ENCODE measurements around the gene INPPL1.

Gene INPPL1

DNA sequence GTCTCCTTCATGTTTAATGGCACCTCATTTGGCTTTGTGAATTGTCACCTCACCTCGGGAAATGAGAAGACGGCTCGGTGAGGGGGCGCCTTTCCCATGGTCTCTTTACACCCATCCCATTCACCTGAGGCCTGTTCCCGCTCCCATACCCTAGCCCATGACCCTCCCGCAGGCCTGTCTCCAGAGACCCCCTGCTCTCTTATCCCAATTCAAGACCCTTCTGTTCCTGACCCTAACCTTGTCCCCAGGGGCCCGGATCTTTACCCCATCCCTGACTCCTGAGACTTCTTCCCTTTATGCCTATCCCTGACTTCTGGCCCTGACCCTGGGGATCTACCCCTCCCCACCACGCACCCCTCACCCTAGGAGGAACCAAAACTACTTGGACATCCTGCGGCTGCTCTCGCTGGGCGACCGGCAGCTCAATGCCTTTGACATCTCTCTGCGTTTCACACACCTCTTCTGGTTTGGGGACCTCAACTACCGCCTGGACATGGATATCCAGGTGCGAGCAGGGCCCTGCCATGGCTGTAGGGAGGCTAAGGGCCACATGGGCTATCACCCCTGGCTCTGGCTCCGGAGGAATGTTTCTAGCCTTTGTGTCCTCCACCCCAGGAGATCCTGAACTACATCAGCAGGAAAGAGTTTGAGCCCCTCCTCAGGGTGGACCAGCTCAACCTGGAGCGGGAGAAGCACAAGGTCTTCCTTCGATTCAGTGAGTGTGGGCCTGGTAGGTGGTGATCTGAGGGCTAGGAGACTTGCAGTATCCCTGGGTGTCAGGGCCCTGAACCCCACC is 7.9 kb downstream of the INPPL1 start:
- peak; percentile 15 for DNase-seq

DNA sequence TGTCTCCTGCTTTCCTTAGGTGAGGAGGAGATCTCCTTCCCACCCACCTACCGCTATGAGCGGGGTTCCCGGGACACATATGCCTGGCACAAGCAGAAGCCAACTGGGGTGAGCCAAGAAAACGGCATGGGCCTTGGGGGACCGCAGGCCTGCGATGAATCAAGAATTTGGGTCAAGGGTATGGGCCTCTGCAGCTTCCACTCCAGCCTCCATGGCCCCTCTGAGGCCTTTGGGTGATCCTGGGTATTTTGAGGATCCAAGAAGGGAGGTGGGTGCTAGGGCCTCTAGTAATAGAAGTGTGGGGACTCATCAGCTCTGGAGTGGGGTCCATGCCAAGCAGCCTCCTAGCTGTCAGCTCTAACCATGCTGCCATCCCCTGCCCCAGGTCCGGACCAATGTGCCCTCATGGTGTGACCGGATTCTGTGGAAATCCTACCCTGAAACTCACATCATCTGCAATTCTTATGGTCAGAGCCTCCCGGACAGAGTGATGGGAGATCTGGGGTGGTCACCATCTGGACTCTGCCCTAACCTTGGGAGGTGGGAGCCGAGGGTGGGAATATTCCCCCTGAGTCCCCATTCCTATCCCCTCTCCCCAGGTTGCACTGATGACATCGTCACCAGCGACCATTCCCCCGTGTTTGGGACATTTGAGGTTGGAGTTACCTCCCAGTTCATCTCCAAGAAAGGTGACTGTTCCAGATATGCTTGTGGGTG is 8.6 kb downstream of the INPPL1 start:
- DNase-seq = no peak

DNA sequence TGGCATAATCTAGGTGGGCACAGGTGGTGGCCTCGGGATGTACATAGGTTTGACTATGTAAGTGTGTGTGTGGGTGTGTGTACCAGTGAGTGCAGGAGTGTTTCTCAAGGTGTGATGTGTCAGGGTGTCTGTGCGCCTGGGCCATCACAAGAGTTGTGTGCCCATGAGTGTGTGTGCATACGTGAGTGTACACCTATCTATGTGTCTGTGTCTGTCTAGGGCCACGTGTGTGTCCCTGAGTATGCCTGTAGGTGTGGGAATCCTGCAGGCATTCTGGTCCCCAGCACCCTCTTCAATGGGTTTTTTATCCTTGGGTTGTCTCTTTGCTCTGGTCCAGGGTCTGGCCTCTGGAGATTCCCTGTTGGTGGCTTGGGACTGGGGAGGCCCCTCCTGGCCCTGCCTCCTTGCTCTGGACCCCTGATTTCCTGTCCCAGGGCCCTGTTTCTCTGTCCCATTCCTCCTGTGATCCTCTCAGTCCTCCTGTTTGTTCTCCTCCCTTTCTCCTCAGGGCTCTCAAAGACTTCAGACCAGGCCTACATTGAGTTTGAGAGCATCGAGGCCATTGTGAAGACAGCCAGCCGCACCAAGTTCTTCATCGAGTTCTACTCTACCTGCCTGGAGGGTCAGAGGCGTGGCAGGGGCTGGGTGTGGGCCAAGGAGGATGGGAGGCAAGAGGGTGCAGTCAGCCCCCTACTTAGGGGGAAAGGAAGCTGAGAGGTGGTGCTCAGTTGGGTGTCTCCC is 9.4 kb downstream of the INPPL1 start:
- DNase-seq = peak; percentile 21

DNA sequence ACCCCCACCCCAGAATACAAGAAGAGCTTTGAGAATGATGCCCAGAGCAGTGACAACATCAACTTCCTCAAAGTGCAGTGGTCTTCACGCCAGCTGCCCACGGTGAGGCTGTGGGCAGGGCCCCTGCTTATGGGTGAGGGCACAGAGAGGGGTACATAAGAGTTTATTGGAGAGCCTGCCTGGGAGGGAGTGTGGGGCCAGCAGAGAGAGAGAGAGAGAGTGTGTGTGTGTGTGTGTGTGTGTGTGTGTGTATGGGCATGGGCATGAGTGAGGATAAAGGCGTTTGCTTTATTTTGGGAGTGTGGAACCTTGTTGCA is 9.9 kb downstream of the INPPL1 start:
- no peak for DNase-seq

DNA sequence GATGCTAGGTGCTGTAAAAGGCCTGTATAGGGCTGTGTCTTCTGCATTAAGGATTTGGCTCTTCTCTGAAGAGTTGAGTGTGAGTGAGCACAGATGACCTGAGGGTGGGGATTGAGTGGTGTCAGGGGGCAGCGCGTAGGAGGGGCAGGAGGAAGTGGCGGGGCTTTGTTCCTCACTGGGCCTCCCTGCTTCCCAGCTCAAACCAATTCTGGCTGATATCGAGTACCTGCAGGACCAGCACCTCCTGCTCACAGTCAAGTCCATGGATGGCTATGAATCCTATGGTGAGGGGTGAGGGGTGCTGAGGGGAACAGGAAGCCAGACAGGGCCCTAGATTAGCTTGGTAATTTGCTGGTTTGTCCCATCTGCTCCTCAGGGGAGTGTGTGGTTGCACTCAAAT is 10.4 kb downstream of the INPPL1 start:
- no peak for DNase-seq

DNA sequence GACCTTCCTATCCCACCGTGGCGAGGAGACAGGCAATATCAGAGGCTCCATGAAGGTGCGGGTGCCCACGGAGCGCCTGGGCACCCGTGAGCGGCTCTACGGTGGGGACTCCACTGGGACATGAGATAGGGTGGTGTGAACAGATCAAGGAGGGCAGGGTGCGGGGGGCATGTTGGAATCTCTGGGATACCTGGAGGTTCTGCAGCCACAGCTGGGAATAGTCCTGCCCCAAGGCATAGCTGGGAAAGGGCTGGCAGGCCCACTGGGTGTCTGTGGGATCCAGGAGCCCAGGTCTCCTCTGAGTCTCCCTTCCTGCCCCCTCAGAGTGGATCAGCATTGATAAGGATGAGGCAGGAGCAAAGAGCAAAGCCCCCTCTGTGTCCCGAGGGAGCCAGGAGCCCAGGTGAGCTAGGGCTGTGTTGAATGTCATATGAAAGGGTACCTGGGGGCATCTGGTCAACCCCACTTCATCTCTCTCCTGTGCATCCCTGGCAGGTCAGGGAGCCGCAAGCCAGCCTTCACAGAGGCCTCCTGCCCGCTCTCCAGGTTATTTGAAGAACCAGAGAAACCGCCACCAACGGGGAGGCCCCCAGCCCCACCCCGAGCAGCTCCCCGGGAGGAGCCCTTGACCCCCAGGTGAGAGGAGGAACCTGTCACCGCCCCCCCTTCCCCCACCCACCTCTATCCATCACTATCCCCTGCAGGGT is 10.9 kb downstream of the INPPL1 start:
- DNase-seq = no peak

DNA sequence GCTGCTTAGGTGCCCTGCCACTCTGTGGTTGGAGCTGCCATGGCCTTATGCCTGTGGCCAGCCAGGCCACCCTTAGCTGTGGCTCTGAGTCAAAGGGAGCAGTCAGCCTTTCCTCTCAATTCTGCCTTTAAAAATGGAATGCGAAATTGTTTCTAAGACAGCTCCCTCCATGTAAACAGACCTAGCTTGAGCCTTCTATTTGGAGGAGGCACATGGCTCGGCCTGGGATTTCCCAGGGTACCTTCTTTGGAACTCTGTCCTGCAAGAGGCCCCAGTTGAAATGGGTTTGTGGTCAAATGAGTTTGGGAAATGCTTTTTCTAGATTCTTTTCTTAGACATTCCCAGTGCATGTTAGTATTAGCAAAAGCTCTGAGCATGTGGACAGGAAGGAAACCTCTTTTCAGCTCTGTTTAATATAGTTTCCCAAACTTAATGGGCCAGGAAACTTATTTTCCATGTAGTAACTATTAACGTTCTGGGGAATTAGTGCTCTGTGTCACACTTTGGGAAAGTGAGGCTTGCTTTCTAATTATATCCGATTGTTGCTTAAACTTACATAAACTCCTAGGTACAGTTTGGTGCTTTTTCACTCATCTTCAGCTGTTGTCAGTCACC is 11.6 kb downstream of the INPPL1 start:
- DNase-seq = no peak

DNA sequence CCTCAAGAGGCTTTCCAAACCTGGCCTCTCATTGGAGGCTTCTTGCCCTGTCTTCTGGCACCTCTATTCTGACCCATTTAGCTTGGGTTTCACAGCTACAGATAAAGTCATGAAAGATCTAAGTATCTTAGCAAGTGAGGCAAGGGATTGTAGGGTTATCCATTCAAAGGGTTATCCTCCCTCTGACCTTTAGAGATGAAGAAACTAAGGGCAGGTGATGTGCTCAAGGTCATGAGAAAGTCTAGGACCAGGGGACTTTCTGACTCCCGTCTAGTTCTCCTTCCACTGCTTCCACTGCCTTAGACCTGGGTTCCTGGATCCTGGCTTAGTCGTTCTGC is 12.2 kb downstream of the INPPL1 start:
- DNase-seq = no peak

DNA sequence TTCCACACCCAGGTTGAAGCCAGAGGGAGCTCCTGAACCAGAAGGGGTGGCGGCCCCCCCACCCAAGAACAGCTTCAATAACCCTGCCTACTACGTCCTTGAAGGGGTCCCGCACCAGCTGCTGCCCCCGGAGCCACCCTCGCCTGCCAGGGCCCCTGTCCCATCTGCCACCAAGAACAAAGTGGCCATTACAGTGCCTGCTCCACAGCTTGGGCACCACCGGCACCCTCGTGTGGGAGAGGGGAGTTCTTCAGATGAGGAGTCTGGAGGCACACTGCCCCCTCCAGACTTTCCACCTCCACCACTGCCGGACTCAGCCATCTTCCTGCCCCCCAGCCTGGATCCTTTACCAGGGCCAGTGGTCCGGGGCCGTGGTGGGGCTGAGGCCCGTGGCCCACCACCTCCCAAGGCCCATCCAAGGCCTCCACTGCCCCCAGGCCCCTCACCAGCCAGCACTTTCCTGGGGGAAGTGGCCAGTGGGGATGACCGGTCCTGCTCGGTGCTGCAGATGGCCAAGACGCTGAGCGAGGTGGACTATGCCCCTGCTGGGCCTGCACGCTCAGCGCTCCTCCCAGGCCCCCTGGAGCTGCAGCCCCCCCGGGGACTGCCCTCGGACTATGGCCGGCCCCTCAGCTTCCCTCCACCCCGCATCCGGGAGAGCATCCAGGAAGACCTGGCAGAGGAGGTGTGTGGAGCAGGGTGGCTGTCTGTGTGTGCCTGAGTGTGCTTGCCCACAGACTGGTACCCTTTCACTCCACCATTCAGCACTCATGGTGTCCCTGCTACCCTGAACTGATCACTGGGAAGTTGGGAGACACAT is 12.8 kb downstream of the INPPL1 start:
- peak; percentile 26 for DNase-seq

DNA sequence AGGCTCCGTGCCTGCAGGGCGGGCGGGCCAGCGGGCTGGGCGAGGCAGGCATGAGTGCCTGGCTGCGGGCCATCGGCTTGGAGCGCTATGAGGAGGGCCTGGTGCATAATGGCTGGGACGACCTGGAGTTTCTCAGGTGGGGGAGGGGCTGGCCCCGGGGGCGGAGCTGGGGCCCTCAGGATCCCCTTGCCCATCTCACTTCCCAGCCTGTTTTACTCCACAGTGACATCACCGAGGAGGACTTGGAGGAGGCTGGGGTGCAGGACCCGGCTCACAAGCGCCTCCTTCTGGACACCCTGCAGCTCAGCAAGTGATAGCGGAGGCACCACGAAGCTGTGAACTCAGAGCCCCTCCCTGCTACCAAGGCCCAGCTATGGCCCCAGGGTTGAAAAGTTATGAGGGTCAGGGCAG is 13.5 kb downstream of the INPPL1 start:
- no peak for DNase-seq

DNA sequence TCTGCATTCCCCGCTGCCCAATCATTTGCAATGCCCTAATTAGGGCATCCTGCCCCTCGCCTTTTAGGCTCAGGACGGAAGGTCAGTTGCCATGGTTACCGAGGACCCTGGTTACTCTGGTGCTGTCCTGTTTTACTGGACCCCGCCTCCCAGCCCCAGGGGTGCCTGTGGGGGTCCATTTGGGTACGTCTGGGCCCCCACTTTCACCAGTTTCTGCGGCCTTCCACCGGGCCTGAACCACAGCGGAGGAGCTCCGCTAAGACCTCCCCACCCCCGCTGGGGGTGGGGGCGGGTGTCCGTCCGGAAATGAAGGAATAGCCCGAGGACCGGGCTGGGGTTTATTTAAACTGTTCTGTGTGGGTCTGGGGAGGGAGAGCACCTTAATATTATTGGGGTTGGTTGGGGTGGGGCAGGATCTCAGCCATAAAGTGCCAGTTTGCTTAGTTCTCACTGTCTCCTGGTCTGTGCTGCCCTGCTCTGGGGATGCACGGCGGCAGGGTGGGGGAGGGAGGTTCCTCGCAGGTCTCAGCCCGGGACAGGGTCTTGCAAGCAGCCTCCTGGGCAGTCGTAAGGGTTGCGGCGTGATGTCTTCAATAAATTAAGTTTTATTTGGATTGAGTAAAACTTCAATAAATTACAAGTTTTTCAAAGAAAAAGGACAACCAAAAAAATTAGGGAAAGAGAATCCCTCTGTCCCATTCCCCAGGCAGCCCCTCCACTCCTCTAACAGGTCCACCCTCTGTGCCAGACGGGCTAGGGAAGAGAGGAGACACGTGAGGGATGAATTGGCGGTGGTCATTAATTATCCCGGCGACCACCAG is 14.1 kb downstream of the INPPL1 start:
- no peak for DNase-seq

DNA sequence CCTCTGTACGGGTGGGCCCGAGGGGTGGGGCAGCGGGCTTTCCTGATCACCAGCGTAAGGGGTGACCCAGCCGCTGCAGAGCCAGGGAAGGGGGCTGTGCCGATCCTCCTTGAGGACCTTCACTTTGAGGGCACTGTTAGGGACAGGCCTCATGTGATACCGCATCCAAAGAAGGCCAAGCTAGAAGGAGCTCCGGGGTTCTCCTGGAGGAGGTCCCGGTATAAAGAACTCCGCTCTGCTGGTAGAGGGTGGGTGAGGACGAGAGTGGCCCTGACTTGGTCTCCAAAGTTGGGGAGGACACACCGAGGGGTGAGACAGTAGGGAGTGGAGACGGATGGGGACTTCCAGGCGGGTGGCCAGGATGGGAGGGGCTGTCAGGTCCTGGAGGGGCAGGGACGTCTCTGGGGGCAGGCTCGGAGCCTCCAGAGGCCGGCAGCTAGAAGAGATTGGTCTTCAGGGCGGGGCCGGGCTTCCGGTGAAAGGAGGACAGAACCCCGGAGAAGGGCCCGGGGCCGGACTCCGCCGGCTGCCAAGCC is 14.8 kb downstream of the INPPL1 start:
- no peak for DNase-seq

DNA sequence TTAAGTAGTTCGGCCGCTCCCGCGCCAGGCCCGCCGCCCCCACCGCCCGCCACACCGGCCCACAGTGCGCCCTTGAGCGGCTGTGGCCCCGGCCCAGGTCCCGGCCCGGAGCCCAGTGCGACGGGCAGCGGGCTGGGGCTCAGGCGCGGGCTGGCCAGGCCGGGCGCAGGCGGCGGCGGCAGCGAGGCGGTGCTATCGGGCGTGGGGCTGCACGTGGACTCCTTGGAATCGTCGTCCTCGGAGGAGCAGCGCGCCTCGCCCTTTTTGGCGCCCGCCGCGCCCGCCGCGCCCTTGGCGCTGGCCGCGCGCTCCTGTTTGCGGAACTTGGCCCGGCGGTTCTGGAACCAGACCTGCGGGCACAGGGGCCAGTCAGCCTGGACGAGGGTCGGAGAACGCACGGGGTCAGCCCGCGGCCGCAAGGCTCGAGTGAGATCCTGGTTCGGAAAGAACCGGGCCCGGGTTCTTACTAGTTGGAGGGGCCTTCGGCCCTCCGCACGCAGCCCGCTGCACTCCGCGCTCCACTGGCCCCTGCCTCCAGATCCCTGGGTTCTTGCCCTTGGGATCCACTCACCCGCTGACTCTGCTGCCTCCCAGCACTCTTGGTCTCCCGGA is 15.4 kb downstream of the INPPL1 start:
- no peak for DNase-seq

DNA sequence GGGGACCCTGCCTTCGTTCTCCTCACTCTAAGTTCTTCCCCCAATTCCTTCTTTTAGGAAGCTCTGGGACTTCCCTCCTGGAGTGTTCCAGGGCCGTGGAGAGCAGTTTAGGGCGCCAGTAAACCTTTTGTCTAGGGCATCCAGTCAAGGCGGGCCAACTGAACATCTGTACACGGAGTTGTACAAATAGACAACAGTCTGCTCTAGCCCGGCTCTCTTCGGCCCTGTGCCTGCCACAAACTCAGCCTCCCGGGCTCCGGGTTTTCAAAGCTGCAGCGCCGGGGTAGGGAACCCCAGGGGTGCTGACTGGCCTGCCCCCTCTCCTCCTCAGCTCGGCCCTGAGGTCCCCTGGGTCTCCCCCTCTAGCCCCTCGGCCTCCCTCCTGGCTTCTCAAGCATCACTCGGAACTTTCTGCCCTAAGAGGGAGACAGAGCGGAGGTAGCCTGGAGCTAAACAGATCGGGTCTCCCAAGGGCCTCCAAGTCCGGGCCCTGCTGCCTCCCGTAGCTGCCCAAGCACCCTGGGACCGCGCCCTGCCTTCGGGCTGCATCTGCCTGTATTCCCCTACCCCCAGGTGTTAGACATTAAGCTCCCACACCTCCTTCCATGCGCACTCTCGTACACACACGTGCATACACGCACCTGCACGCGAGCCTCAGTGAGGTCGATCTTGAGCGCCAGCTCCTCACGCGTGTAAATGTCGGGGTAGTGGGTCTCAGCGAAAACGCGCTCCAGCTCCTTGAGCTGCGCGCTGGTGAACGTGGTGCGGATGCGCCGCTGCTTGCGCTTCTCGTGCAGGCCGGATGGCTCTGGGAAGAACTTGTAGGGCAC is 16.1 kb downstream of the INPPL1 start:
- no peak for DNase-seq

DNA sequence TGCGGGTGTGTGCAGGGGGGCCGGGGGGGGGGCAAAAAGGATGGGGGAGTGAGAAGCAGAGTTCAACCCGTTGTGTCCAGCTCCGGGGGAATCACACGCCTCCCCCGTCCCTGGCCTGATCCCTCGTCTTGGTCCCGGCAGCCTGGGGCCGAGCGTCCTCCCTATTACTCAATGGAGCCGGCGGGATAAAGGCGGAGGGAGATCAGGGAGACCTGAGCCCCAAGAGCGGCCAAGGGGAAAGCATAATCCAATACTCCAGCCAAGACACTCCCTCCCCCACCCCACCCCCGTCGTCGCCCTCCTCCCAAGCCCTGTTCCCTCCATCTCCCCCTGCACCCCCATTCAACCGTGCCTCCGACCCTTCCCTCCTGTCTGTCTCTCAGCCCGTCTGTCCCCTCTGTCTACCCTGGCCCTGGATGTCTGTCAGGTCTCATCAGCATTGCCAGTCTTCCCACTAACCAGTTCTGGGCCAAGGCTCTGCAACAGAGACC is 16.8 kb downstream of the INPPL1 start:
- DNase-seq = peak; percentile 33

DNA sequence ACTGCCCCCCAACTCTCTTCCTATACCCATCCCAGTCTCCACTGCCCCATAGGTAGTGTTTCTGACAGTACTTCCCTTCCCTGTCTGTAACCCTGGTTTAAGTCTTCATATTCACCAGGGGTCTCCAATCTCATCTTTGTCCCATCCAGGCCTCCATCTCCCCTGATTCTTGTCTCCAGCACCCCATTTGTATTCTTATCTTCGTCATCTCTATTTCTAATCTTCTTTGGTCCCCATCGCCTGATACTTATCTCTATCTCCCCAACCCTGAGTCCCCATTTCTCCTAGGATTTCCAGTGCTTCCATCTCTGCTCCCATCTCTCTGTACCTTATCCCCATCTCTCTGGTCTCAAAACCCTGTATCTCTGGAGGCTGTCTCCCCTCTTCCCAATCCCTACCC is 17.6 kb downstream of the INPPL1 start:
- DNase-seq = no peak

DNA sequence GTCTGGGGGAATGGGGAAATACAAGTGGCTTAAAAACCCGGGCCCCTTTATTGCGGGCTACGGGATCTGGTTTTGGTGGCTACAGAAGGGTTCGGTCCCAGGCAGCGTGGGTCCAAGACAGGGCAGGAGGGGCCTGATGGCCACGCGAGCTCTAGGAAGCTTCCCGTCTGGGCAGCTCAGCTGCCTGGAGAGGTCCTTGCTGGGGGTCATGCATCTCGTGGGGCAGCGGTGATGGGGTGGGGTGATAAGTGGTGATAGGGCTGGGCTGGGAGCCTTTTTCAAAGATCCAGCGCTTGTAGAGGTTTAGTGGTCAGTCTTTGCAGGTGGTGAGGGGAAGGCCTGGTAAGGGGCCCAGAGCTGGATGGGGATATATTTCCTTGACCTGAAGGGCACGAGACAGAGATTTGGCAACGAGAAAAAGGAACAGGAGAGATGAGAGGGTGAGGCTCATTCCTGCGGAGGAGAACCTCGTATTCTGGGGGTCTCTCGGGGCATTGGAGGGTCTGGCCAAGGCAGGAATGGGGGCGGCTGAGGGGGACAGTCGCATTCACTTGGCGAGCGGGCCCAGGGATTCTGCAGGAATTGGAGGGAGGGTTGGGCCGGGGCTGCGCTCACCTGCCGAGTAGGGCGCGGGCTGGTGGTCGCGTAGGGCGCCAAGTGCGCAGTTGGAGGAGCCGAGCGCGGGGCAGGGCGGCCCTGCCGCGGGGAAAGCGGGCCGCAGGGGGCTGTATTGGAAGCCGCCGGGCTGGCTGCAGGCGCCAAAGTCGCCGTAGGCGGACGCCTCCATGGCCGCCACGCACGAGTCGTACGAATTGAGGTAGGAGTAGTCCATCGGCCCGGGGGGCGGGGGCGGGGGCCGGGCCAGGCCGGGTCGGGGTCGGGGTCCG is 18.8 kb downstream of the INPPL1 start:
- no peak for DNase-seq

DNA sequence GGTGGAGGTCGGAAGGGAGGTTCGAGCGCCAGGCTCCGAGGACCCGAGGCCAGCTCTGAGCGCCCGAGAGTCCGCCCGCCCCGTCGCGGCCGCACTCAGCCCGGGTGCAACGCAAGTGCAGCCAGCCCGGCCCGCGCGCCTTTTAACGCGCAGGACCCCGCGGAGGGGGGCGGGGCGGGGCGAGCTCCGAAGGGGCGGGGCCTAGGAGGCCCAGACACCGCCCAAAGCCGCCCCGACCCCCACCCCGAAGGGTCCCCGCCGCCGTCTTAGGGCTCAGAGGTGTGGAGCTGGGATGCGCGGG is 19.4 kb downstream of the INPPL1 start, which contains the start of gene PHOX2A:
TSS of gene PHOX2A (minus strand) at position 117 of the 301 bp plus-strand sequence. CDS start 172 bp downstream, outside the sequence.
- DNase-seq = no peak

Measured in left hindlimb (tissue), 1 donor.